HEK293 (cell line): ENCODE measurements around the gene SLC6A6.

ENCODE experiments used
- CTCF ChIP-seq: fragments of 450-650 bp; formaldehyde crosslinking; IDR thresholded peaks from 2 replicates; pipeline ENCODE4 v1.5.1; 2016; ENCODE audit warnings: missing biosample characterization, missing genetic modification characterization
- ZBTB20 ChIP-seq: fragments of 450-650 bp; formaldehyde crosslinking; IDR thresholded peaks from 2 replicates; pipeline ENCODE4 v1.5.1; 2016; ENCODE audit warnings: missing biosample characterization, missing genetic modification characterization
- ZNF114 ChIP-seq: fragments of 450-650 bp; formaldehyde crosslinking; IDR thresholded peaks from 2 replicates; pipeline ENCODE4 v1.5.0; 2017; ENCODE audit warnings: missing biosample characterization, missing genetic modification characterization

GRCh38 chr3:14391033-14391432, 11.4 kb upstream of the SLC6A6 start:
- TF ChIP-seq ZNF114: no peak
- no peak for TF ChIP-seq CTCF (tag by site-specific recombination)
- TF ChIP-seq ZBTB20 (tag by site-specific recombination): no peak
